ENCODE results near the gene FBXW11.
A peak's percentile ranks its signal among the peaks of the same experiment; 100 is the strongest.

FBXW11 gene

GRCh38 chr5:171841984-171842776 lies 164.3 kb downstream of the FBXW11 start:
- no peak overlapping the region for H3K4me3 Mint-ChIP-seq
- H3K36me3 Mint-ChIP-seq (ENCODE audit: low read depth) = peaks cover 4% of the 10 kb centered on the region
- H3K27me3 Mint-ChIP-seq = no peaks in the 10 kb centered on the region
- H3K27ac Mint-ChIP-seq = no peak overlapping the region
- no peak for ATAC-seq
- DNase-seq = no peak
- H3K9me3 Mint-ChIP-seq = no peaks in the 10 kb centered on the region
- H3K4me1 Mint-ChIP-seq = peaks cover 4% of the 10 kb centered on the region

GRCh38 chr5:171840711-171841522 lies 165.5 kb downstream of the FBXW11 start:
- ATAC-seq (no peak), DNase-seq (no peak)
- Mint-ChIP-seq H3K27ac (no peak overlapping the region), H3K9me3 (no peaks in the 10 kb centered on the region), H3K4me3 (no peak overlapping the region), H3K27me3 (no peaks in the 10 kb centered on the region), H3K4me1 (peaks cover 4% of the 10 kb centered on the region), H3K36me3 (ENCODE audit: low read depth) (peaks cover 4% of the 10 kb centered on the region)

- ATAC-seq = peak; percentile 34
- H3K9me3 Mint-ChIP-seq = no peaks in the 10 kb centered on the region
- peaks cover 4% of the 10 kb centered on the region for H3K36me3 Mint-ChIP-seq (ENCODE audit: low read depth)
- peaks cover 4% of the 10 kb centered on the region for H3K4me1 Mint-ChIP-seq
- no peak overlapping the region for H3K4me3 Mint-ChIP-seq
- no peaks in the 10 kb centered on the region for H3K27me3 Mint-ChIP-seq
- no peak for DNase-seq
- H3K27ac Mint-ChIP-seq = no peak overlapping the region
Observed at GRCh38 chr5:171840066-171840465, 166.4 kb downstream of the FBXW11 start.

- no peaks in the 10 kb centered on the region for H3K9me3 Mint-ChIP-seq
- no peak for DNase-seq
- no peak for ATAC-seq
- H3K36me3 Mint-ChIP-seq (ENCODE audit: low read depth) = peaks cover 4% of the 10 kb centered on the region
- H3K27me3 Mint-ChIP-seq = no peaks in the 10 kb centered on the region
- H3K4me1 Mint-ChIP-seq = peaks cover 6% of the 10 kb centered on the region
- H3K4me3 Mint-ChIP-seq = no peak overlapping the region
- no peak overlapping the region for H3K27ac Mint-ChIP-seq
Observed at GRCh38 chr5:171839112-171839511, 167.3 kb downstream of the FBXW11 start.

GRCh38 chr5:171838066-171838465 lies 168.4 kb downstream of the FBXW11 start:
- Mint-ChIP-seq H3K9me3 (peaks cover 4% of the 10 kb centered on the region), H3K36me3 (ENCODE audit: low read depth) (peaks cover 7% of the 10 kb centered on the region), H3K4me1 (peaks cover 7% of the 10 kb centered on the region), H3K27ac (no peak overlapping the region), H3K27me3 (no peaks in the 10 kb centered on the region), H3K4me3 (no peak overlapping the region)
- ATAC-seq = no peak
- DNase-seq = no peak

GRCh38 chr5:171837522-171837921 lies 168.9 kb downstream of the FBXW11 start:
- Mint-ChIP-seq H3K27ac (no peak overlapping the region), H3K36me3 (ENCODE audit: low read depth) (peaks cover 12% of the 10 kb centered on the region), H3K4me1 (peaks cover 7% of the 10 kb centered on the region), H3K27me3 (no peaks in the 10 kb centered on the region), H3K4me3 (no peak overlapping the region), H3K9me3 (peaks cover 10% of the 10 kb centered on the region)
- DNase-seq = no peak
- ATAC-seq = no peak

GRCh38 chr5:171835066-171835465 lies 171.4 kb downstream of the FBXW11 start:
- no peaks in the 10 kb centered on the region for H3K27me3 Mint-ChIP-seq
- H3K4me3 Mint-ChIP-seq = no peak overlapping the region
- peaks cover 23% of the 10 kb centered on the region for H3K9me3 Mint-ChIP-seq
- H3K27ac Mint-ChIP-seq = no peak overlapping the region
- ATAC-seq = no peak
- DNase-seq = no peak
- peaks cover 10% of the 10 kb centered on the region for H3K36me3 Mint-ChIP-seq (ENCODE audit: low read depth)
- H3K4me1 Mint-ChIP-seq = peaks cover 3% of the 10 kb centered on the region

- peaks cover 10% of the 10 kb centered on the region for H3K36me3 Mint-ChIP-seq (ENCODE audit: low read depth)
- ATAC-seq = no peak
- DNase-seq = no peak
- H3K9me3 Mint-ChIP-seq = peaks cover 23% of the 10 kb centered on the region
- no peaks in the 10 kb centered on the region for H3K27me3 Mint-ChIP-seq
- H3K4me1 Mint-ChIP-seq = peaks cover 3% of the 10 kb centered on the region
- H3K27ac Mint-ChIP-seq = no peak overlapping the region
- H3K4me3 Mint-ChIP-seq = no peak overlapping the region
Observed at GRCh38 chr5:171834461-171834860, 172.0 kb downstream of the FBXW11 start.

GRCh38 chr5:171832775-171833174 lies 173.7 kb downstream of the FBXW11 start:
- no peak overlapping the region for H3K4me3 Mint-ChIP-seq
- peaks cover 23% of the 10 kb centered on the region for H3K9me3 Mint-ChIP-seq
- ATAC-seq (no peak), DNase-seq (no peak)
- no peak overlapping the region for H3K27ac Mint-ChIP-seq
- H3K27me3 Mint-ChIP-seq = no peaks in the 10 kb centered on the region
- peaks cover 3% of the 10 kb centered on the region for H3K4me1 Mint-ChIP-seq
- H3K36me3 Mint-ChIP-seq (ENCODE audit: low read depth) = peaks cover 10% of the 10 kb centered on the region

- Mint-ChIP-seq H3K4me1 (peaks cover 3% of the 10 kb centered on the region), H3K9me3 (peaks cover 23% of the 10 kb centered on the region), H3K4me3 (no peak overlapping the region), H3K27ac (no peak overlapping the region), H3K36me3 (ENCODE audit: low read depth) (peaks cover 10% of the 10 kb centered on the region), H3K27me3 (no peaks in the 10 kb centered on the region)
- no peak for DNase-seq
- ATAC-seq = no peak
Observed at GRCh38 chr5:171830686-171831085, 175.8 kb downstream of the FBXW11 start.

- DNase-seq (no peak), ATAC-seq (no peak)
- Mint-ChIP-seq H3K4me3 (no peak overlapping the region), H3K27ac (no peak overlapping the region), H3K4me1 (no peaks in the 10 kb centered on the region), H3K36me3 (ENCODE audit: low read depth) (peaks cover 2% of the 10 kb centered on the region), H3K9me3 (peaks cover 13% of the 10 kb centered on the region), H3K27me3 (no peaks in the 10 kb centered on the region)
Observed at GRCh38 chr5:171827162-171827561, 179.3 kb downstream of the FBXW11 start.

- ATAC-seq = no peak
- DNase-seq = no peak
- H3K4me1 Mint-ChIP-seq = no peaks in the 10 kb centered on the region
- H3K4me3 Mint-ChIP-seq = no peak overlapping the region
- peaks cover 3% of the 10 kb centered on the region for H3K9me3 Mint-ChIP-seq
- H3K36me3 Mint-ChIP-seq (ENCODE audit: low read depth) = peaks cover under 1% of the 10 kb centered on the region
- no peaks in the 10 kb centered on the region for H3K27me3 Mint-ChIP-seq
- no peak overlapping the region for H3K27ac Mint-ChIP-seq
Observed at GRCh38 chr5:171826132-171826531, 180.3 kb downstream of the FBXW11 start.

- no peaks in the 10 kb centered on the region for H3K27me3 Mint-ChIP-seq
- ATAC-seq = no peak
- DNase-seq = no peak
- no peak overlapping the region for H3K4me3 Mint-ChIP-seq
- H3K27ac Mint-ChIP-seq = no peak overlapping the region
- no peaks in the 10 kb centered on the region for H3K36me3 Mint-ChIP-seq (ENCODE audit: low read depth)
- H3K9me3 Mint-ChIP-seq = no peaks in the 10 kb centered on the region
- H3K4me1 Mint-ChIP-seq = no peaks in the 10 kb centered on the region
Observed at GRCh38 chr5:171825051-171825450, 181.4 kb downstream of the FBXW11 start.

- no peak for ATAC-seq
- Mint-ChIP-seq H3K27me3 (no peaks in the 10 kb centered on the region), H3K4me3 (no peak overlapping the region), H3K4me1 (no peaks in the 10 kb centered on the region), H3K27ac (no peak overlapping the region), H3K36me3 (ENCODE audit: low read depth) (no peaks in the 10 kb centered on the region), H3K9me3 (no peaks in the 10 kb centered on the region)
- DNase-seq = no peak
Observed at GRCh38 chr5:171823269-171823668, 183.2 kb downstream of the FBXW11 start.

- no peaks in the 10 kb centered on the region for H3K36me3 Mint-ChIP-seq (ENCODE audit: low read depth)
- no peaks in the 10 kb centered on the region for H3K4me1 Mint-ChIP-seq
- no peaks in the 10 kb centered on the region for H3K9me3 Mint-ChIP-seq
- no peak overlapping the region for H3K27ac Mint-ChIP-seq
- DNase-seq (no peak), ATAC-seq (no peak)
- H3K27me3 Mint-ChIP-seq = no peaks in the 10 kb centered on the region
- H3K4me3 Mint-ChIP-seq = no peak overlapping the region
Observed at GRCh38 chr5:171821286-171821685, 185.2 kb downstream of the FBXW11 start.

Data from activated naive CD8-positive, alpha-beta T cell treated with anti-CD3 and anti-CD28 coated beads, Interleukin-2, amount 50 U/mL, for 24 hours (primary cell).